ENCODE measurements around the gene TJP3.

The TJP3 gene

GRCh38 chr19:3670796-3671679, 37.1 kb upstream of the TJP3 start:
- no peak for DNase-seq

GRCh38 chr19:3671680-3672574, 36.3 kb upstream of the TJP3 start:
- DNase-seq, result no peak

- no peak for DNase-seq
These were observed 35.6 kb upstream of the TJP3 start for GRCh38 chr19:3672575-3672948.

GRCh38 chr19:3672993-3673392, 35.2 kb upstream of the TJP3 start:
- DNase-seq, result no peak

GRCh38 chr19:3673506-3674439, 34.4 kb upstream of the TJP3 start:
- no peak for DNase-seq

GRCh38 chr19:3674784-3675543, 33.2 kb upstream of the TJP3 start:
- no peak for DNase-seq

GRCh38 chr19:3678188-3678587, 30.0 kb upstream of the TJP3 start:
- no peak for DNase-seq

- no peak for DNase-seq
These were observed 29.0 kb upstream of the TJP3 start for GRCh38 chr19:3679138-3679537.

GRCh38 chr19:3679581-3679980, 28.6 kb upstream of the TJP3 start:
- no peak for DNase-seq

GRCh38 chr19:3680939-3681338, 27.2 kb upstream of the TJP3 start:
- DNase-seq, result no peak

GRCh38 chr19:3682286-3682685, 25.9 kb upstream of the TJP3 start:
- no peak for DNase-seq

GRCh38 chr19:3682741-3683404, 25.3 kb upstream of the TJP3 start:
- DNase-seq, result no peak

GRCh38 chr19:3683405-3684053, 24.7 kb upstream of the TJP3 start:
- no peak for DNase-seq

- DNase-seq, result peak; percentile 66
These were observed 23.9 kb upstream of the TJP3 start for GRCh38 chr19:3684054-3684816.

GRCh38 chr19:3684817-3685410, 23.3 kb upstream of the TJP3 start:
- no peak for DNase-seq

- no peak for DNase-seq
These were observed 20.8 kb upstream of the TJP3 start for GRCh38 chr19:3687393-3687773.

- peak; percentile 41 for DNase-seq
These were observed 20.1 kb upstream of the TJP3 start for GRCh38 chr19:3687774-3688706.

- DNase-seq, result no peak
These were observed 17.4 kb upstream of the TJP3 start for GRCh38 chr19:3690551-3691371.
